Right renal pelvis (tissue), 4 donors: ENCODE measurements around the gene EFCAB3. TPM values are rescaled to one million over a fixed set of nuclear protein-coding genes. Genes with fewer than 3 reads are reported as not detected.
"Not testable (repeated sequence)": the region's sequence is repeated elsewhere in the genome, so short reads cannot be mapped to it uniquely, and the experiment has no call there.

Source experiments
- DNase-seq, 4 donors: peaks; one replicate each; pipeline ENCODE4 v3.0.0-alpha.2; 2013; ENCODE audit warnings: low read depth in 4 of 4, low spot score in 3 of 4, missing footprints in 1 of 4
- polyA plus RNA-seq, 4 donors: library from polyadenylated mRNA; unstranded; fragments of 120-200 nt; gene quantifications; one replicate each; pipeline ENCODE4 v1.2.1, GENCODE V29; 2013; ENCODE audit not compliant: insufficient read length in 4 of 4

The EFCAB3 gene
- polyA plus RNA-seq, 4 donors: 0.16 to 0.25 (median 0.17) TPM

GRCh38 chr17:62458483-62458882, 78.1 kb downstream of the EFCAB3 start:
- DNase-seq: not testable (repeated sequence)

GRCh38 chr17:62464422-62464821, 84.1 kb downstream of the EFCAB3 start:
- not testable (repeated sequence) for DNase-seq

- DNase-seq: not testable (repeated sequence)
These were observed 84.9 kb downstream of the EFCAB3 start for GRCh38 chr17:62465271-62465670.

Other genes with a start within 250 kb of the EFCAB3 start
- gene METTL2A, start 43.3 kb downstream of the EFCAB3 start, polyA plus RNA-seq: 10 to 100 TPM; 19.3 to 25.7 (median 22.0) TPM
- 10 to 100 TPM; 58.8 to 72.6 (median 68.8) TPM for gene TLK2, start 98.3 kb downstream of the EFCAB3 start, polyA plus RNA-seq
- 10 to 100 TPM; 66.1 to 93.9 (median 70.7) TPM for gene MRC2, start 247.1 kb downstream of the EFCAB3 start, polyA plus RNA-seq